Neural crest cell (in vitro differentiated cells): Measurements from ENCODE around the gene TMTC1. TPM values are rescaled to one million over a fixed set of nuclear protein-coding genes. Genes with fewer than 3 reads are reported as not detected.

Experiments
- DNase-seq: peaks from one replicate; pipeline ENCODE4 v3.0.0; 2021; ENCODE audit warnings: low read depth, mixed read lengths, low spot score
- H3K27ac Mint-ChIP-seq: one replicate; pipeline ENCODE4 v1.8.0; 2021; ENCODE audit warnings: mild to moderate bottlenecking, mixed read lengths; ENCODE audit not compliant: unreplicated experiment
- H3K27me3 Mint-ChIP-seq: 2 replicates; pipeline ENCODE4 v1.8.0; 2021; ENCODE audit warnings: low read depth, mild to moderate bottlenecking, mixed read lengths
- H3K36me3 Mint-ChIP-seq: 2 replicates; pipeline ENCODE4 v1.8.0; 2021; ENCODE audit warnings: low read depth, mild to moderate bottlenecking, mixed read lengths
- H3K4me1 Mint-ChIP-seq: 2 replicates; pipeline ENCODE4 v1.8.0; 2021; ENCODE audit warnings: mixed read lengths
- H3K4me3 Mint-ChIP-seq: one replicate; pipeline ENCODE4 v1.8.0; 2021; ENCODE audit warnings: mild to moderate bottlenecking, mixed read lengths
- H3K9me3 Mint-ChIP-seq: 2 replicates; pipeline ENCODE4 v1.8.0; 2021; ENCODE audit warnings: mixed read lengths
- total RNA-seq: library from RNA; stranded (reverse); gene quantifications from 2 replicates; pipeline ENCODE4 v1.2.1, GENCODE V29; 2021
- TF ChIP-seq, protein P1 (sequence below): fragments of 200-600 bp; sonication (generic); conservative IDR thresholded peaks from 2 replicates; pipeline ENCODE4 v1.5.0; 2021; ENCODE audit warnings: antibody characterized with exemption, mild to moderate bottlenecking

The TMTC1 gene
- total RNA-seq, 1 donor from 2014 or later: 13.1 TPM

- Mint-ChIP-seq H3K4me3 (no peak overlapping the region), H3K27ac (no peak overlapping the region), H3K27me3 (no peaks in the 10 kb centered on the region), H3K4me1 (peaks cover 5% of the 10 kb centered on the region), H3K36me3 (peaks cover under 1% of the 10 kb centered on the region), H3K9me3 (no peaks in the 10 kb centered on the region)
- no peak for DNase-seq
- TF ChIP-seq, protein P1, sequence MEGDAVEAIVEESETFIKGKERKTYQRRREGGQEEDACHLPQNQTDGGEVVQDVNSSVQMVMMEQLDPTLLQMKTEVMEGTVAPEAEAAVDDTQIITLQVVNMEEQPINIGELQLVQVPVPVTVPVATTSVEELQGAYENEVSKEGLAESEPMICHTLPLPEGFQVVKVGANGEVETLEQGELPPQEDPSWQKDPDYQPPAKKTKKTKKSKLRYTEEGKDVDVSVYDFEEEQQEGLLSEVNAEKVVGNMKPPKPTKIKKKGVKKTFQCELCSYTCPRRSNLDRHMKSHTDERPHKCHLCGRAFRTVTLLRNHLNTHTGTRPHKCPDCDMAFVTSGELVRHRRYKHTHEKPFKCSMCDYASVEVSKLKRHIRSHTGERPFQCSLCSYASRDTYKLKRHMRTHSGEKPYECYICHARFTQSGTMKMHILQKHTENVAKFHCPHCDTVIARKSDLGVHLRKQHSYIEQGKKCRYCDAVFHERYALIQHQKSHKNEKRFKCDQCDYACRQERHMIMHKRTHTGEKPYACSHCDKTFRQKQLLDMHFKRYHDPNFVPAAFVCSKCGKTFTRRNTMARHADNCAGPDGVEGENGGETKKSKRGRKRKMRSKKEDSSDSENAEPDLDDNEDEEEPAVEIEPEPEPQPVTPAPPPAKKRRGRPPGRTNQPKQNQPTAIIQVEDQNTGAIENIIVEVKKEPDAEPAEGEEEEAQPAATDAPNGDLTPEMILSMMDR: no peak
Observed at GRCh38 chr12:29460082-29460481, 323.7 kb downstream of the TMTC1 start.

DNA sequence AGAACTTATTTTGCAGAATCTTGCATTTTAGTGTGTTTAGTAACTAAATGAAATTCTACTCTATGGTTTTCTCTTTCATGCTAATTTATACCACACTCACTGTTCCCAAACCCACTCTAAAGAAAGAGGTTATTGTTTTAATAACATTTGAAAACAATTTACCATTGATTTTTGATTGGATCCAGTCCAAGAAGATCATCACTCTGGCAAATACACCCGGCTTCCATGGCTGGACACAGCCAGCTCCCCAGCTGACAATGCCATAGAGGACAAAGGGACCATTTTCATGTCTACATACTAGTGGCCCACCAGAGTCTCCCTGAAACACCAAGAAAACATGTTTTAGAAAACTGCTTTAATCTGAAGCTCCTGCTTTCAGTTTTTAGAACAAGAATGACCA, 328.7 kb downstream of the TMTC1 start:
- Mint-ChIP-seq H3K36me3 (no peaks in the 10 kb centered on the region), H3K27ac (no peak overlapping the region), H3K4me3 (no peak overlapping the region), H3K9me3 (no peaks in the 10 kb centered on the region), H3K27me3 (no peaks in the 10 kb centered on the region), H3K4me1 (peaks cover 11% of the 10 kb centered on the region)
- TF ChIP-seq, protein P1: no peak
- no peak for DNase-seq

DNA sequence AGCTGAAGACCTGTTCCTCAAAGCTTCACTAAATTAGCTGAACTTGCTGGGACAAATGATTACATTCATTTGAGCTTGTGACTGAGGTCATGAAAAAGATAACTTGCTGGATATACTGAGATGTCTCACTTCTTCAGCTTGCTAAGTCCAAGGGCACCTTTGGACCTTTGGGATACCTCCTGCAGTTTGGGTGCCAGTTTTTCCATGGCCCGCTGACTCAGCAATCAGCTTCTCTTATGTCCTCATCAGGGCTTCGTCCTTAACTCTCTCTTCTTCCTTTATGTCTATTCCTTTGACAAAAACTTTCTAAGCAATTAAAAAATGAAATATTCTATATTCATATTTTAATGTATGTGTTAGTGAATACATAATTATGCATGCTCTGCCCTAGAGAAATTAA, 331.9 kb downstream of the TMTC1 start:
- Mint-ChIP-seq H3K9me3 (no peaks in the 10 kb centered on the region), H3K4me1 (peaks cover 11% of the 10 kb centered on the region), H3K27ac (no peak overlapping the region), H3K27me3 (no peaks in the 10 kb centered on the region), H3K4me3 (no peak overlapping the region), H3K36me3 (peaks cover 3% of the 10 kb centered on the region)
- TF ChIP-seq, protein P1: no peak
- no peak for DNase-seq
